ENCODE measurements around the gene ALDH1L2. TPM values are rescaled to one million over a fixed set of nuclear protein-coding genes. Genes with fewer than 3 reads are reported as not detected.

Gene ALDH1L2
- total RNA-seq: under 1 TPM; 0.14 to 0.47 TPM
- not detected for polyA plus RNA-seq
- total RNA-seq: 0 to 0.76 (median 0.26) reads per million in 6 experiments

- Mint-ChIP-seq H3K9me3 (peaks cover 0 to 14% (median 0%) of the 10 kb centered on the region in 9 donors), H3K36me3 (peaks cover 2 to 9% (median 8%) of the 10 kb centered on the region in 3 donors), H3K4me3 (peak within 1 kb of the TSS; percentile 65 to 85 (median 75)), H3K4me1 (peaks cover 6 to 12% (median 7%) of the 10 kb centered on the region in 4 donors), H3K27me3 (peaks cover 24 to 36% (median 30%) of the 10 kb centered on the region in 5 donors), H3K27ac (peak within 1 kb of the TSS in 3 of 10 donors; percentile 13 to 67 (median 21))
- DNase-seq (peak in 4 of 10 donors; percentile 7 to 36 (median 24)), ATAC-seq (peak; percentile 76 to 89)
- POLR2A ChIA-PET: interaction anchor here (1.7 kb wide), 1 partner anchor 23 kb away, joined by 5 read pairs; the partner anchor contains the start of gene WASHC4
These were observed at the start of gene ALDH1L2 for GRCh38 chr12:105084251-105085250. TSS of gene ALDH1L2 (minus strand) at chr12:105084458. CDS start at chr12:105084436, 22 bp downstream.

GRCh38 chr12:105120551-105120950 lies 36.3 kb upstream of the ALDH1L2 start:
- Mint-ChIP-seq H3K4me1 (peaks cover 0 to 6% (median 2%) of the 10 kb centered on the region in 4 donors), H3K4me3 (no peak overlapping the region), H3K27me3 (no peaks in the 10 kb centered on the region), H3K9me3 (no peaks in the 10 kb centered on the region), H3K27ac (peak overlapping the region in 1 of 10 donors; percentile 32), H3K36me3 (peaks cover 15 to 94% (median 28%) of the 10 kb centered on the region in 3 donors)
- ATAC-seq: no peak
- POLR2A ChIA-PET: no interaction called here
- no peak for DNase-seq

GRCh38 chr12:105116969-105117368 lies 32.7 kb upstream of the ALDH1L2 start:
- peaks cover 19 to 91% (median 30%) of the 10 kb centered on the region in 3 donors for H3K36me3 Mint-ChIP-seq
- H3K27ac Mint-ChIP-seq: no peak overlapping the region
- POLR2A ChIA-PET: interaction anchor here (1.8 kb wide), 1 partner anchor 9 kb away, joined by 8 read pairs; the partner anchor contains the start of gene WASHC4
- DNase-seq (no peak), ATAC-seq (no peak)
- H3K9me3 Mint-ChIP-seq: no peaks in the 10 kb centered on the region
- H3K4me3 Mint-ChIP-seq: no peak overlapping the region
- H3K27me3 Mint-ChIP-seq: no peaks in the 10 kb centered on the region
- peaks cover 5 to 25% (median 19%) of the 10 kb centered on the region in 4 donors for H3K4me1 Mint-ChIP-seq

GRCh38 chr12:105113094-105113493 lies 28.8 kb upstream of the ALDH1L2 start:
- Mint-ChIP-seq H3K9me3 (no peaks in the 10 kb centered on the region), H3K4me1 (peaks cover 15 to 62% (median 42%) of the 10 kb centered on the region in 4 donors), H3K36me3 (peaks cover 21 to 55% (median 25%) of the 10 kb centered on the region in 3 donors), H3K27ac (peak overlapping the region in 1 of 10 donors; percentile 27), H3K27me3 (no peaks in the 10 kb centered on the region), H3K4me3 (peak overlapping the region in 2 of 10 donors; percentile 23 to 29)
- POLR2A ChIA-PET: no interaction called here
- DNase-seq: no peak
- no peak for ATAC-seq

- peaks cover 19 to 68% (median 44%) of the 10 kb centered on the region in 4 donors for H3K4me1 Mint-ChIP-seq
- H3K36me3 Mint-ChIP-seq: peaks cover 16 to 33% (median 16%) of the 10 kb centered on the region in 3 donors
- POLR2A ChIA-PET: no interaction called here
- peak overlapping the region in 2 of 10 donors; percentile 15 to 26 for H3K4me3 Mint-ChIP-seq
- no peak overlapping the region for H3K27ac Mint-ChIP-seq
- H3K9me3 Mint-ChIP-seq: no peaks in the 10 kb centered on the region
- DNase-seq (no peak), ATAC-seq (no peak)
- H3K27me3 Mint-ChIP-seq: peaks cover 0 to 10% (median 0%) of the 10 kb centered on the region in 5 donors
These were observed 26.6 kb upstream of the ALDH1L2 start for GRCh38 chr12:105110851-105111250.

GRCh38 chr12:105109465-105110212 lies 25.4 kb upstream of the ALDH1L2 start:
- Mint-ChIP-seq H3K36me3 (peaks cover 16 to 22% (median 17%) of the 10 kb centered on the region in 3 donors), H3K27ac (peak overlapping the region in 7 of 10 donors; percentile 39 to 92 (median 70)), H3K9me3 (peaks cover 0 to 4% (median 0%) of the 10 kb centered on the region in 9 donors), H3K4me3 (peak overlapping the region; percentile 91 to 98 (median 98)), H3K27me3 (peaks cover 0 to 16% (median 7%) of the 10 kb centered on the region in 5 donors), H3K4me1 (peaks cover 19 to 66% (median 44%) of the 10 kb centered on the region in 4 donors)
- POLR2A ChIA-PET: interaction anchor here (0.6 kb wide), 1 partner anchor 975 kb away, joined by 5 read pairs; no protein-coding TSS in a partner anchor
- DNase-seq (no peak), ATAC-seq (no peak)

GRCh38 chr12:105107494-105108371 lies 23.5 kb upstream of the ALDH1L2 start, which contains the start of gene WASHC4:
TSS of gene WASHC4 (plus strand) at chr12:105107731. CDS start at chr12:105107801, 70 bp downstream.
- Mint-ChIP-seq H3K27ac (peak within 1 kb of the TSS; percentile 90 to 98 (median 96)), H3K4me1 (peaks cover 19 to 54% (median 34%) of the 10 kb centered on the region in 4 donors), H3K9me3 (peaks cover 0 to 4% (median 0%) of the 10 kb centered on the region in 9 donors), H3K4me3 (peak within 1 kb of the TSS; percentile 91 to 98 (median 98)), H3K36me3 (peaks cover 8 to 10% (median 9%) of the 10 kb centered on the region in 3 donors), H3K27me3 (peaks cover 4 to 21% (median 12%) of the 10 kb centered on the region in 5 donors)
- POLR2A ChIA-PET: interaction anchor here (1.1 to 2.1 kb wide), 8 partner anchors 9 to 1178 kb away, joined by 3 to 13 read pairs (median 6); partner anchors contain the start of genes ALDH1L2, APPL2, HSP90B1 and NFYB
- ATAC-seq (peak; percentile 95 to 97), DNase-seq (peak; percentile 86 to 93 (median 90))

GRCh38 chr12:105107171-105107493 lies 22.9 kb upstream of the ALDH1L2 start:
- Mint-ChIP-seq H3K9me3 (peaks cover 0 to 4% (median 0%) of the 10 kb centered on the region in 9 donors), H3K4me1 (peaks cover 17 to 48% (median 28%) of the 10 kb centered on the region in 4 donors), H3K27ac (peak overlapping the region; percentile 86 to 98 (median 96)), H3K36me3 (peaks cover 4 to 7% (median 4%) of the 10 kb centered on the region in 3 donors), H3K4me3 (peak overlapping the region; percentile 91 to 98 (median 98)), H3K27me3 (peaks cover 4 to 22% (median 13%) of the 10 kb centered on the region in 5 donors)
- peak; percentile 15 to 16 for ATAC-seq
- DNase-seq: no peak
- POLR2A ChIA-PET: interaction anchor here (1.1 to 2.1 kb wide), 7 partner anchors 10 to 1177 kb away, joined by 3 to 13 read pairs (median 7); partner anchors contain the start of genes ALDH1L2, APPL2, HSP90B1 and NFYB

- DNase-seq (no peak), ATAC-seq (no peak)
- peak overlapping the region in 5 of 10 donors; percentile 44 to 97 (median 92) for H3K27ac Mint-ChIP-seq
- H3K9me3 Mint-ChIP-seq: peaks cover 0 to 4% (median 0%) of the 10 kb centered on the region in 9 donors
- peaks cover 0 to 3% (median 0%) of the 10 kb centered on the region in 3 donors for H3K36me3 Mint-ChIP-seq
- POLR2A ChIA-PET: no interaction called here
- H3K27me3 Mint-ChIP-seq: peaks cover 4 to 22% (median 13%) of the 10 kb centered on the region in 5 donors
- H3K4me1 Mint-ChIP-seq: peaks cover 13 to 43% (median 24%) of the 10 kb centered on the region in 4 donors
- peak overlapping the region; percentile 91 to 98 (median 98) for H3K4me3 Mint-ChIP-seq
These were observed 22.4 kb upstream of the ALDH1L2 start for GRCh38 chr12:105106621-105107020.

GRCh38 chr12:105104762-105105161 lies 20.5 kb upstream of the ALDH1L2 start:
- H3K9me3 Mint-ChIP-seq: peaks cover 0 to 4% (median 0%) of the 10 kb centered on the region in 9 donors
- POLR2A ChIA-PET: interaction anchor here (0.7 to 0.8 kb wide), 2 partner anchors 37 to 1023 kb away, joined by 3 read pairs; no protein-coding TSS in a partner anchor
- no peak overlapping the region for H3K4me3 Mint-ChIP-seq

More at GRCh38 chr12:105104762-105105161, 20.5 kb upstream of the ALDH1L2 start:
- Mint-ChIP-seq H3K27ac (no peak overlapping the region), H3K27me3 (peaks cover 8 to 24% (median 16%) of the 10 kb centered on the region in 5 donors), H3K36me3 (peaks cover 0 to 3% (median 0%) of the 10 kb centered on the region in 3 donors), H3K4me1 (peaks cover 10 to 25% (median 18%) of the 10 kb centered on the region in 4 donors)
- ATAC-seq: no peak
- no peak for DNase-seq
